SKM-1 (cell line): Measurements from ENCODE around the gene NRDE2.
A peak's percentile ranks its signal among the peaks of the same experiment; 100 is the strongest.
"Not testable (repeated sequence)": the region's sequence is repeated elsewhere in the genome, so short reads cannot be mapped to it uniquely, and the experiment has no call there.

ENCODE experiments used
- DNase-seq: peaks from one replicate; lab custom pipeline; 2025; ENCODE audit not compliant: unreplicated experiment; lab: John Stamatoyannopoulos, UW

The NRDE2 gene

GRCh38 chr14:90342327-90342726 is 10.6 kb upstream of the NRDE2 start:
- DNase-seq = no peak

DNA sequence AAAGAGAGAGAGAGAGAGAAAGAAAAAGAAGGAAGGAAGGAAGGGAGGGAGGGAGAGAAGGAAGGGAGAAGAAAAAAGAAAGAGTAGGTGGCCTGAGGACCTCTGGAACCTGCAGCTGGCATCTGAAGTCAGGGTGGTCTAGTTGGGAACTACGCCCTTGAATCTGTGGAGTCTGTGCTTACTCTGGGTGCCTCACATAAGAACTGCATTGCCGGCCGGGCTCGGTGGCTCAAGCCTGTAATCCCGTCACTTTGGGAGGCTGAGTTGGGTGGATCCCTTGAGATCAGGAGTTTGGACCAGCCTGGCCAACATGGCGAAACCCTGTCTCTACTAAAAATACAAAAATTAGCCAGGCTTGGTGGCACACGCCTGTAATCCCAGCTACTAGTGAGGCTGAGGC is 10.0 kb upstream of the NRDE2 start:
- DNase-seq = no peak

DNA sequence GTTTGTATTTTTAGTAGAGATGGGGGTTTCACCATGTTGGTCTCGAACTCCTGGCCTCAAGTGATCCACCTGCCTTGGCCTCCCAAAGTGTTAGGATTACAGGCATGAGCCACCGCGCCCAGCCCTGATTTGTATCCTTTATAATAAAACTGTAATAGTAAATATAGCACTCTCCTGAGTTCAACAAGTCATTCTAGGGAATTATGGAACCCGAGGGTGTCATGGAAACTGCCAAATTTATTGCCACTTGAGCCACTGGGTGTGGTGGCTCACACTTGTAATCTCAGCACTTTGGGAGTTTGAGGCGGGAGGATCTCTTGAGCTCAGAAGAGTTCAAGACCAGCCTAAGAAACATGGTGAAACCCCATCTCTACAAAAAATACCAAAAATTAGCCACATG is 9.5 kb upstream of the NRDE2 start:
- not testable (repeated sequence) for DNase-seq

DNA sequence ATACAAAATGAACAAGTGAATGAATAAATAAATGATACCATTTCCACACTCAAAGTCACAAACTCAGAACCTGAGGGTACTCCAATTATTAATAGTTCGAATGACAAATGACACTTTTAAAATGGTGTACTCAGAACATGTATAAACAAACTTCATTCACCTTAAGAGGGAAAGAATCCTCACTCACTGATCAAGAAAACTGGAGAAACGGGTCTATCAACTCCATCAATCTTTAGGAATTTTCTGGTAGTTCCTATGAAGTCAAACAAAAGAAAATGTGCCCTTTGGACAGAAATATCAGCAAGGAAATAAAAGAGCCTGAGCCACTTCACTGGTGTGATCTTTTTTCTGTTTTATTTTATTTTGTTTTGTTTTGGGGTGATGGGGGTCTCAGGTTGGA is 5.2 kb upstream of the NRDE2 start:
- no peak for DNase-seq

GRCh38 chr14:90336401-90336800 is 4.7 kb upstream of the NRDE2 start:
- no peak for DNase-seq

- no peak for DNase-seq
These were observed 487 bp upstream of the NRDE2 start for GRCh38 chr14:90332271-90332584.

DNA sequence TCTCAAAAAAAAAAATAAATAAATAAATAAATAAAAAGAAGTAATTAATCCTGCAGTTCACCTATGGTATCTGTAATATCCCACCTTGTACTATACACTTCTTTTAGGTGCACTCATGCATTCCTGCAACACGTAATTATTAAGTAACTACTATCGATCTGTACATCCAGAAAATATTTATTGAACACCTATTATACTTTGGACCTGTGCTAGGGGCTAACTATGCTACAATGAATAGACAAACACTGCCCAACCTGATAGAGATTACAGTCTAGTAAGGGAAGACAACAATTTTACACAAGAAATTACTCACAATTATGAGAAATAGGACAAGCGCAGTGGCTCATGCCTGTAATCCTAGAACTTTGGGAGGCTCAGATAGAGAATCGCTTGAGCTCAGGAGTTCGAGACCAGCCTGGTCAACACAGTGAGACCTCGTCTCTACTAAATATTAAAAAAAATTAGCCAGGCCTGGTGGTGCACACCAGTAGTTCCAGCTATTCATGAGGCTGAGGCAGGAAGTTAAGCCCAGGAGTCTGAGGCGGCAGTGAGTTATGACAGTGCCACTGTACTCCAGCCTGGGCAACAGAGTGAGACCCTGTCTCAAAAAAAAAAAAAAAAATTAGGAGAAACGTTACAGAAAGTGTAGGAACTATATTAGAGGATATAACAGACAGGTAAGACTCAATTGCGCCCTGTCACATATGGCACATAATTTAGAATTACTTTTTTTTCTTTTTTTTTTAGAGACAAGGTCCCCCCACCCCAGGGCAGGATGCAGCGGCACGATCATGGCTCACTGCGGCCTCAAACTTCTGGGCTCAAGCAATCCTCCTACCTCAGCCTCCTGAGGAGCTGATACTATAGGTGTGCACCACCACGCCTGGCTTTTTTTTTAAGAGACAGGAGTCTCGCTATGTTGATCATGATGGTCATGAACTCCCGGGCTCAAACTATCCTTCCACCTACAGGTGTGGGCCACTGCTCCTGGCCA is 1.2 kb downstream of the NRDE2 start:
- DNase-seq = no peak

GRCh38 chr14:90321891-90322290 is 9.8 kb downstream of the NRDE2 start:
- no peak for DNase-seq

DNA sequence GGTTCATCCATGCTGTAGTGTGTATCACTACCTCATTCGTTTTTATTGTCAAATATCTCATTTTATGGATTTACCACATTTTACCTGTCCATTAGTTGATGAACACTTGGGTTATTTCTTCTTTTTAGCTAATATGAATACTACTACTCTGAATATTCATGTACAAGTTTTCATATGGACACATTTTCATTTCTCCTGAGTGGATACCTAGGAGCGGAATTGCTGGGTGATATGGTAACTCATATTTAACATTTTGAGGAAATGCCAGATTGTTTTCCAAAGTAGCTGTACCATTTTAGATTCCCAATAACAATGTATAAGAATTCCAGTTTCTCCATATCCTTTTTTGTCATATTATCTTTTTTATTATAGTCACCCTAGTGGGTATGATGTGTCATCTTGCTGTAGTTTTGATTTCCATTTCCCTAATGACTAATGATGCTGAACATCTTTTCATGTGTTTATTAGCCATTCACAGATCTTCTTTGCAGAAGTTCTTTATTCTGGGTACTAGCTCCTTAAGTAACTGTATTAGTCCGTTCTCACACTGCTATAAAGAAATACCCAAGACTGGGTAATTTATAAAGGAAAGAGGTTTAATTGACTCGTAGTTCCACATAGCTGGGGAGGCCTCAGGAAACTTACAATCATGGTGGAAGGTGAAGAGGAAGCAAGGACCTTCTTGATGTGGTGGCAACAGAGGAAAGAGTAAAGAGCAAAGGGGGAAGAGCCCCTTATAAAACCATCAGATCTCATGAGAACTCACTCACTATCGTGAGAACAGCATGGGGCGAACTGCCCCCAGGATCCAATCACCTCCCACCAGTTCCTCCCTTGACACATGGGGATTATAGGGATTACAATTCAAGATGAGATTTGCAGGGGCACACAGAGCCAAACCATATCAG is 11.9 kb downstream of the NRDE2 start:
- no peak for DNase-seq

- DNase-seq = no peak
These were observed 12.6 kb downstream of the NRDE2 start for GRCh38 chr14:90319173-90319572.

DNA sequence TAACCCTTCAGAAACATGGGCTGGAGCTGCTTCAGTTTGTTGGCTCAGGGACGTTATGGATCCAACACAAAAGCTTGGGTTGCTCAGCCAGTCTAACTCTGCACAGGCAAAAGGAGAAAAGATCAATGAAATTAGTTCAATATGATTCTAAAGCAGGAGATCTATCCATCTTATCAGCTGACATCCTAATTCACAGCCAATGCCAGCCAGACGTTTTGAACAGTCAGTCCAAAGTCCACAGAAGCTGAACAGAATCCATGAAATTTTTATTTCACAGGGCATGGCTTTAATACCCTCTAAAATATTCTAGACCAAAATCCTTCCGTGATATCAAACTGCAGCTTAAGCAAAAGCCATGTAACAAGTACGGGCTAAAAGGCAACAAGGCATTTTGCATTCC is 13.7 kb downstream of the NRDE2 start:
- DNase-seq = no peak

GRCh38 chr14:90317286-90317685 is 14.5 kb downstream of the NRDE2 start:
- DNase-seq = no peak

DNA sequence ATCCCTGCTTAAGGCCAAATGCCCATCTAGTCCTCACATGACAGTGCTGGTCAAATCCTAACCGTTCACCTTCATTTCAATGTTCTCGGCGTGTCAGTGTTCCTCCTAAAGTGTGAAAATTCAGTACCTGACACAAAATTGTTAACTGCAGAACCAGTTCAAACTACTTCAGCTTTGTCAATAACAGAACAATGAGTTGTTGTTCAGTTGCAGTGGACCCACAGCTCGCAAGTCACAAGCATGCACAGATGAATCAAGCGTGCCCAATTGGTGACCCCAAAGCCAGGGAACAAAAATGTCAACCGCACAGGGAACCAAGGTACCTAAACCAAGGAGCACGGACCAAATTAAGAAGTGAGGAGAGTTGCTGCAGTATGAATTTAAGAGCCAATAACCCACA is 23.2 kb downstream of the NRDE2 start:
- DNase-seq = no peak

- DNase-seq = no peak
These were observed 26.6 kb downstream of the NRDE2 start for GRCh38 chr14:90305176-90305601.

DNA sequence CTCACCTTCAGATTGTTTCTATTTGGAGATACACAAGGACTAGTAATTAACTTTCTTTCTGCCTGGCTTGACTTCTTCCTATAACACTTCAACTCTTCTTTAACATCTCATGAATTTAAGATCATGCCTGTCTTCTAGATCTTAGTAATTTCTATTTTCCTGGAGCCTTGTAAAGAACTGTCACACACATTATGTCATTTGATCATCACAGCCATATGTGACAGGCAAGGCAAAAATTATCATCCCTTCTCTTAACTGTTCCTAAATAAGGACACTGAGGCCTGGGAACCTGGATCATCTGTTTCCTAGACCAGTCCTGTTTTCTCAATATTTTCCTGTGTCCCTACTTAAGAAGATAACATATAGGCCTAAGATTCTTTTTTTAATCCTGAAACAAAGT is 27.2 kb downstream of the NRDE2 start:
- no peak for DNase-seq

GRCh38 chr14:90303473-90303872 is 28.3 kb downstream of the NRDE2 start:
- no peak for DNase-seq

- DNase-seq = no peak
These were observed 29.0 kb downstream of the NRDE2 start for GRCh38 chr14:90302529-90303303.

DNA sequence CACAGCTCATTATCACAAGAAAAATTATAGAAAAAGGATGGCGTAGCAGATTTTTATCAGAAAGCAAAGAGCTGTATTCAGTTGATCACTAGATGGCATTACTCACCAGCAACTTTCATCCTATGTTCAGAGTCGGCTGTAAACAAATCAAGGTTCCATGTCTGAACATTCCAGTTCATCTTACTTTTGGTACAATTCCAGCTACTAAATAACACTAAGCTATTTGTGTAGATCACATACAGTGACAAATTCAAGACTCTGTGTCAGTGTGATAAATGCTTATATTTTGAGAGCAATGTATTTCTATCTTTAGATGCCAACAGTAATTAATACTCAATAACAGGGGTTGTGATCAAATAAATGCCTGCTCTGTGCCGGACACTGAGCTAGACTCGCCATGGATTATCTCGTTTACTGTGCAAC is 30.1 kb downstream of the NRDE2 start:
- DNase-seq = no peak

DNA sequence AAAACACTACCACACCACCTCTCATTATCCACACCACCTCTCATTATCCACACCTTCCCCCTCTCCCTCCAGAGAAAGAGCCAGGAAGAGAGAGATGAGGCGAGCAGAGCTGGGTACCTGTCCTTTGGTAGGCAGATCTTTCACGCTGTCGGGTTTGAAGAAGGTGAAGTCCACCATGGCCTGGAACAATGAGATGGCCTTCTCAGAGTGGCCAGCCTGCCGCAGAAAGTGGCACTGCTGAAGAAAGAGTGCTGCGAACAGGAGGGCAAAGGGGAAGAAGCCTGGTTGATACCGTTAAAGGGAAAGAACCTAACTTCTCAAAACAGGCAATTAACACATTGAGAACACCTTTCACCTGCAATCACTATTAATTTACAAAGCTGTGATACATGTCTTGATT is 30.6 kb downstream of the NRDE2 start:
- no peak for DNase-seq

- DNase-seq = peak; percentile 66
These were observed 31.1 kb downstream of the NRDE2 start for GRCh38 chr14:90300611-90301047.

GRCh38 chr14:90299408-90299807 is 32.3 kb downstream of the NRDE2 start:
- peak; percentile 6 for DNase-seq
